GM23338 (cell line): ENCODE measurements around the gene JAKMIP2. TPM values are rescaled to one million over a fixed set of nuclear protein-coding genes. Genes with fewer than 3 reads are reported as not detected.

Experiments used
- ATAC-seq: fragments of 200-7000 bp; cut with Tn5 transposase; 3 replicates; pipeline ENCODE4 v1.9.1; 2020
- DNase-seq: peaks from one replicate; pipeline ENCODE4 v3.0.0-alpha.2; 2015; ENCODE audit warnings: low spot score
- H2AFZ ChIP-seq: fragments of 200-600 bp; sonication (generic); 2 replicates; pipeline ENCODE4 v1.8.0; 2016; ENCODE audit warnings: antibody characterized with exemption, mild to moderate bottlenecking, moderate library complexity
- H3F3A ChIP-seq: fragments of 200-600 bp; sonication (generic); replicated peaks from 2 replicates; pipeline ENCODE4 v1.8.0; 2017; ENCODE audit warnings: antibody characterized with exemption, mixed run types, low read depth
- H3K27ac ChIP-seq: fragments of 200-600 bp; sonication (generic); 2 replicates; pipeline ENCODE4 v1.6.1; 2016; ENCODE audit warnings: low read depth
- H3K27me3 ChIP-seq: fragments of 200-600 bp; sonication (generic); 2 replicates; pipeline ENCODE4 v1.8.0; 2016; ENCODE audit warnings: mild to moderate bottlenecking, mixed run types, moderate library complexity; ENCODE audit not compliant: insufficient read depth
- H3K36me3 ChIP-seq: fragments of 200-600 bp; sonication (generic); 2 replicates; pipeline ENCODE4 v1.8.0; 2016; ENCODE audit warnings: mild to moderate bottlenecking; ENCODE audit not compliant: insufficient read depth
- H3K4me1 ChIP-seq: fragments of 200-600 bp; sonication (generic); 2 replicates; pipeline ENCODE4 v1.8.0; 2016; ENCODE audit warnings: mild to moderate bottlenecking, moderate library complexity; ENCODE audit not compliant: insufficient read depth
- H3K4me2 ChIP-seq: fragments of 200-600 bp; sonication (generic); 2 replicates; pipeline ENCODE4 v1.7.1; 2017; ENCODE audit warnings: mixed run types
- H3K4me3 ChIP-seq: fragments of 200-600 bp; sonication (generic); 2 replicates; pipeline ENCODE4 v1.6.1; 2016; ENCODE audit warnings: mixed run types
- H3K79me2 ChIP-seq: fragments of 200-600 bp; sonication (generic); replicated peaks from 2 replicates; pipeline ENCODE4 v1.8.0; 2017; ENCODE audit warnings: mild to moderate bottlenecking; ENCODE audit not compliant: insufficient read depth
- H3K9me2 ChIP-seq: fragments of 200-600 bp; sonication (generic); 2 replicates; pipeline ENCODE4 v1.8.0; 2017; ENCODE audit not compliant: insufficient read depth
- H4K20me1 ChIP-seq: fragments of 200-600 bp; sonication (generic); replicated peaks from 2 replicates; pipeline ENCODE4 v1.8.0; 2017; ENCODE audit warnings: mild to moderate bottlenecking; ENCODE audit not compliant: insufficient read depth
- H3K27ac Mint-ChIP-seq: 2 replicates; pipeline ENCODE4 v1.8.0; 2020; ENCODE audit warnings: inconsistent platforms, mild to moderate bottlenecking, moderate library complexity, mixed read lengths
- H3K27me3 Mint-ChIP-seq: 3 replicates; pipeline ENCODE4 v1.8.0; 2022; ENCODE audit warnings: low read depth, mild to moderate bottlenecking, moderate library complexity, mixed read lengths, inconsistent platforms; ENCODE audit not compliant: insufficient read depth, poor library complexity
- H3K36me3 Mint-ChIP-seq: 3 replicates; pipeline ENCODE4 v1.8.0; 2021; ENCODE audit warnings: low read depth, mild to moderate bottlenecking, inconsistent platforms, moderate library complexity, mixed read lengths
- H3K4me1 Mint-ChIP-seq: 3 replicates; pipeline ENCODE4 v1.8.0; 2020; ENCODE audit warnings: mild to moderate bottlenecking, inconsistent platforms, mixed read lengths
- H3K4me3 Mint-ChIP-seq: 3 replicates; pipeline ENCODE4 v1.8.0; 2021; ENCODE audit warnings: moderate library complexity, mild to moderate bottlenecking, inconsistent platforms, mixed read lengths
- H3K9me3 Mint-ChIP-seq: 3 replicates; pipeline ENCODE4 v1.8.0; 2020; ENCODE audit warnings: moderate library complexity, mild to moderate bottlenecking, inconsistent platforms, mixed read lengths
- CREB1 ChIP-seq: fragments of 250-450 bp; sonication (Bioruptor Pico); IDR thresholded peaks from 2 replicates; pipeline ENCODE4 v1.5.0; 2020; ENCODE audit warnings: low read depth, mild to moderate bottlenecking, moderate library complexity
- CTCF ChIP-seq, 2 experiments: fragments of 200-600 bp in 1 of 2; sonication (generic) in 1 of 2; conservative IDR thresholded peaks; 2 replicates each; pipeline versions ENCODE4 v1.5.1 to v1.6.1; 2016 to 2017; ENCODE audit warnings: antibody characterized with exemption in 2 of 2, low read depth in 2 of 2, mild to moderate bottlenecking in 2 of 2, moderate library complexity in 1 of 2
- ETS1 ChIP-seq: IDR thresholded peaks from 2 replicates; pipeline ENCODE4 v1.6.1; 2016; ENCODE audit warnings: antibody characterized with exemption
- EZH2 ChIP-seq: fragments of 200-600 bp; sonication (generic); IDR thresholded peaks from one replicate; pipeline ENCODE4 v1.8.0; 2017; ENCODE audit warnings: antibody characterized with exemption, mild to moderate bottlenecking, low read depth; ENCODE audit not compliant: unreplicated experiment
- EZH2phosphoT487 ChIP-seq: fragments of 200-600 bp; sonication (generic); IDR thresholded peaks from one replicate; pipeline ENCODE4 v1.8.1; 2018; ENCODE audit warnings: antibody characterized with exemption; ENCODE audit not compliant: unreplicated experiment
- JUNB ChIP-seq: IDR thresholded peaks from one replicate; pipeline ENCODE4 v1.6.1; 2016; ENCODE audit warnings: antibody characterized with exemption; ENCODE audit not compliant: unreplicated experiment
- POLR2AphosphoS5 ChIP-seq: IDR thresholded peaks from 2 replicates; pipeline ENCODE4 v1.6.1; 2016; ENCODE audit warnings: antibody characterized with exemption, low read depth
- REST ChIP-seq: IDR thresholded peaks from one replicate; pipeline ENCODE4 v1.6.1; 2018; ENCODE audit warnings: antibody characterized with exemption; ENCODE audit not compliant: unreplicated experiment
- STAT1 ChIP-seq: IDR thresholded peaks from one replicate; pipeline ENCODE4 v1.6.1; 2016; ENCODE audit warnings: antibody characterized with exemption; ENCODE audit not compliant: unreplicated experiment
- ZNF114 ChIP-seq: fragments of 250-450 bp; sonication (Bioruptor Pico); IDR thresholded peaks from 2 replicates; pipeline ENCODE4 v1.5.0; 2020; ENCODE audit warnings: mild to moderate bottlenecking, moderate library complexity
- ZNF331 ChIP-seq: fragments of 250-450 bp; sonication (Bioruptor Pico); IDR thresholded peaks from 2 replicates; pipeline ENCODE4 v1.5.0; 2020; ENCODE audit warnings: low read depth, mild to moderate bottlenecking, moderate library complexity
- polyA plus RNA-seq: library from polyadenylated mRNA; unstranded; fragments of >200 nt; fragmentation: Nextera tagmentation; extraction: Ambion mirVana; gene quantifications from 2 replicates; pipeline ENCODE4 v1.2.1, GENCODE V29; 2016
- total RNA-seq: library from RNA; depleted of rRNA; stranded (reverse); fragments of >200 nt; shearing (Covaris generic); gene quantifications from 2 replicates; pipeline ENCODE4 v1.2.3, GENCODE V29; 2014
- TF ChIP-seq, protein P1 (sequence below): fragments of 250-450 bp; sonication (Bioruptor Pico); IDR thresholded peaks from 2 replicates; pipeline ENCODE4 v1.5.0; 2020; ENCODE audit warnings: mild to moderate bottlenecking, moderate library complexity

Gene JAKMIP2
- total and polyA plus RNA-seq, 2 experiments from 2014 or later, result 20.5 to 27.2 TPM

GRCh38 chr5:147669169-147669869, 113.2 kb downstream of the JAKMIP2 start:
- ATAC-seq (no peak), DNase-seq (no peak)
- TF ChIP-seq STAT1 (no peak), ZNF114 (CRISPR knock-in tag) (no peak), POLR2AphosphoS5 (no peak), EZH2phosphoT487 (no peak), REST (no peak), ZNF331 (CRISPR knock-in tag) (no peak), ETS1 (no peak), EZH2 (no peak), CREB1 (CRISPR knock-in tag) (no peak), JUNB (no peak), CTCF (conservative IDR thresholded peaks at IDR 0.05; ENCODE audit: low read depth in 2 of 2) (no peak)
- TF ChIP-seq, protein P1, sequence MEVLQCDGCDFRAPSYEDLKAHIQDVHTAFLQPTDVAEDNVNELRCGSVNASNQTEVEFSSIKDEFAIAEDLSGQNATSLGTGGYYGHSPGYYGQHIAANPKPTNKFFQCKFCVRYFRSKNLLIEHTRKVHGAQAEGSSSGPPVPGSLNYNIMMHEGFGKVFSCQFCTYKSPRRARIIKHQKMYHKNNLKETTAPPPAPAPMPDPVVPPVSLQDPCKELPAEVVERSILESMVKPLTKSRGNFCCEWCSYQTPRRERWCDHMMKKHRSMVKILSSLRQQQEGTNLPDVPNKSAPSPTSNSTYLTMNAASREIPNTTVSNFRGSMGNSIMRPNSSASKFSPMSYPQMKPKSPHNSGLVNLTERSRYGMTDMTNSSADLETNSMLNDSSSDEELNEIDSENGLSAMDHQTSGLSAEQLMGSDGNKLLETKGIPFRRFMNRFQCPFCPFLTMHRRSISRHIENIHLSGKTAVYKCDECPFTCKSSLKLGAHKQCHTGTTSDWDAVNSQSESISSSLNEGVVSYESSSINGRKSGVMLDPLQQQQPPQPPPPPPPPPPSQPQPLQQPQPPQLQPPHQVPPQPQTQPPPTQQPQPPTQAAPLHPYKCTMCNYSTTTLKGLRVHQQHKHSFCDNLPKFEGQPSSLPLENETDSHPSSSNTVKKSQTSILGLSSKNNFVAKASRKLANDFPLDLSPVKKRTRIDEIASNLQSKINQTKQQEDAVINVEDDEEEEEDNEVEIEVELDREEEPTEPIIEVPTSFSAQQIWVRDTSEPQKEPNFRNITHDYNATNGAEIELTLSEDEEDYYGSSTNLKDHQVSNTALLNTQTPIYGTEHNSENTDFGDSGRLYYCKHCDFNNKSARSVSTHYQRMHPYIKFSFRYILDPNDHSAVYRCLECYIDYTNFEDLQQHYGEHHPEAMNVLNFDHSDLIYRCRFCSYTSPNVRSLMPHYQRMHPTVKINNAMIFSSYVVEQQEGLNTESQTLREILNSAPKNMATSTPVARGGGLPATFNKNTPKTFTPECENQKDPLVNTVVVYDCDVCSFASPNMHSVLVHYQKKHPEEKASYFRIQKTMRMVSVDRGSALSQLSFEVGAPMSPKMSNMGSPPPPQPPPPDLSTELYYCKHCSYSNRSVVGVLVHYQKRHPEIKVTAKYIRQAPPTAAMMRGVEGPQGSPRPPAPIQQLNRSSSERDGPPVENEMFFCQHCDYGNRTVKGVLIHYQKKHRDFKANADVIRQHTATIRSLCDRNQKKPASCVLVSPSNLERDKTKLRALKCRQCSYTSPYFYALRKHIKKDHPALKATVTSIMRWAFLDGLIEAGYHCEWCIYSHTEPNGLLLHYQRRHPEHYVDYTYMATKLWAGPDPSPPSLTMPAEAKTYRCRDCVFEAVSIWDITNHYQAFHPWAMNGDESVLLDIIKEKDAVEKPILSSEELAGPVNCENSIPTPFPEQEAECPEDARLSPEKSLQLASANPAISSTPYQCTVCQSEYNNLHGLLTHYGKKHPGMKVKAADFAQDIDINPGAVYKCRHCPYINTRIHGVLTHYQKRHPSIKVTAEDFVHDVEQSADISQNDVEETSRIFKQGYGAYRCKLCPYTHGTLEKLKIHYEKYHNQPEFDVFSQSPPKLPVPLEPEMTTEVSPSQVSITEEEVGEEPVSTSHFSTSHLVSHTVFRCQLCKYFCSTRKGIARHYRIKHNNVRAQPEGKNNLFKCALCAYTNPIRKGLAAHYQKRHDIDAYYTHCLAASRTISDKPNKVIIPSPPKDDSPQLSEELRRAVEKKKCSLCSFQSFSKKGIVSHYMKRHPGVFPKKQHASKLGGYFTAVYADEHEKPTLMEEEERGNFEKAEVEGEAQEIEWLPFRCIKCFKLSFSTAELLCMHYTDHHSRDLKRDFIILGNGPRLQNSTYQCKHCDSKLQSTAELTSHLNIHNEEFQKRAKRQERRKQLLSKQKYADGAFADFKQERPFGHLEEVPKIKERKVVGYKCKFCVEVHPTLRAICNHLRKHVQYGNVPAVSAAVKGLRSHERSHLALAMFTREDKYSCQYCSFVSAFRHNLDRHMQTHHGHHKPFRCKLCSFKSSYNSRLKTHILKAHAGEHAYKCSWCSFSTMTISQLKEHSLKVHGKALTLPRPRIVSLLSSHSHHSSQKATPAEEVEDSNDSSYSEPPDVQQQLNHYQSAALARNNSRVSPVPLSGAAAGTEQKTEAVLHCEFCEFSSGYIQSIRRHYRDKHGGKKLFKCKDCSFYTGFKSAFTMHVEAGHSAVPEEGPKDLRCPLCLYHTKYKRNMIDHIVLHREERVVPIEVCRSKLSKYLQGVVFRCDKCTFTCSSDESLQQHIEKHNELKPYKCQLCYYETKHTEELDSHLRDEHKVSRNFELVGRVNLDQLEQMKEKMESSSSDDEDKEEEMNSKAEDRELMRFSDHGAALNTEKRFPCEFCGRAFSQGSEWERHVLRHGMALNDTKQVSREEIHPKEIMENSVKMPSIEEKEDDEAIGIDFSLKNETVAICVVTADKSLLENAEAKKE (CRISPR knock-in tag), result no peak
- H3K4me1 ChIP-seq, result no peaks in the 10 kb centered on the region
- H3F3A ChIP-seq, result peaks cover 3% of the 10 kb centered on the region; the same call in 1 of the 2 replicates
- no peaks in the 10 kb centered on the region for H3K9me2 ChIP-seq
- Mint-ChIP-seq H3K4me3 (no peak overlapping the region), H3K4me1 (peaks cover 2% of the 10 kb centered on the region; the same call in 1 of the 3 replicates), H3K27me3 (no peaks in the 10 kb centered on the region), H3K27ac (no peak overlapping the region), H3K36me3 (peaks cover 12% of the 10 kb centered on the region), H3K9me3 (no peaks in the 10 kb centered on the region)
- no peak overlapping the region for H3K4me3 ChIP-seq
- H3K36me3 ChIP-seq, result peaks cover 16% of the 10 kb centered on the region; the same call in 1 of the 2 replicates
- no peak overlapping the region for H2AFZ ChIP-seq
- peaks cover 3% of the 10 kb centered on the region for H4K20me1 ChIP-seq
- H3K4me2 ChIP-seq, result no peak overlapping the region
- H3K27me3 ChIP-seq, result no peaks in the 10 kb centered on the region
- H3K27ac ChIP-seq, result no peak overlapping the region; the same call in 1 of the 2 replicates
- H3K79me2 ChIP-seq, result no peaks in the 10 kb centered on the region
